Ramos (cell line): ENCODE results near the gene ETFDH.
"Not testable (repeated sequence)": the region's sequence is repeated elsewhere in the genome, so short reads cannot be mapped to it uniquely, and the experiment has no call there.

Source experiments
- in situ Hi-C: fragments of 300-500 bp; cut with MboI; formaldehyde crosslinking; loops from one replicate; pipeline ENCODE4 v1.14.3; 2022; ENCODE audit warnings: low sequenced_read_pairs; ENCODE audit not compliant: unreplicated experiment

The ETFDH gene

GRCh38 chr4:158671915-158672806 is at the start of gene ETFDH:
TSS of gene ETFDH (plus strand) at chr4:158672296. CDS start at chr4:158672457, 161 bp downstream.
- in situ Hi-C loops, result no loop called here

- in situ Hi-C loops, result no loop called here
Measured at GRCh38 chr4:158624889-158625478, 47.1 kb upstream of the ETFDH start.

- in situ Hi-C loops, result no loop called here
Measured at GRCh38 chr4:158625544-158625943, 46.6 kb upstream of the ETFDH start.

DNA sequence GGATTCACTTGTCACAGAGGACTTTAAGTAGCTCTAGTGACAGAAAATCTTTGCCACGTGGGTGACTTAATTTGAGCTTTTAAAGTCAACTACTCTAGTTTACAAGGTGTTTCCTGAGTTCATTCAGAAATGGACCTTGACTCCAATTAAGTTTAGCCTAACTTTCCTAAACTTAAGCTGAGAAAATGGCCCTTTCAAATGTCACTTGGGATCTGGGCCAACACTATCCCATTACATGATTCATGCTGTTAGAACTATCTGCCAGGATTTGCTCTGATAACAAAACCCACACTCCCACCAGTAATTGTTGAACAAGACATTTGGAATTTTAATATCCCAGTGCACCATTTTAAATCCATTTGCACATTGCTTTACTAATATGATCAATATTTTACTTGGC is 41.2 kb upstream of the ETFDH start:
- in situ Hi-C loops, result loop anchor here (10.0 kb wide), 1 partner anchor 376 kb away; no protein-coding TSS in a partner anchor

DNA sequence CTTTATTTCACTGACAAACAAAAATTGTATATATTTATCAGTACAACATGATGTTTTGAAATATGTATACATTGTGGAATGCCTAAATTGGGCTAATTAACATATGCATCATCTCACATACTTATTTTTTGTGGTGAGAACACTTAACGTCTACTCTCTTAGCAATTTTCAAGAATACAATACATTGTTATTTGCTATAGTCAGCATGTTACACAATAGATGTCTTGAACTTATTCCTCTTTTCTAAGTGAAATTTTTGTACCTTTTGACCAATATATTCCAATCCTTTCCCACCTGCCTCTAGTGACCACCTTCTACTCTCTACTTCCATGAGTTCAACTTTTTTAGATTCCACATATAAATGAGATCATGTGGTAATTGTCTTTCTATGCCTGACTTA is 35.5 kb upstream of the ETFDH start:
- in situ Hi-C loops, result loop anchor here (10.0 kb wide), 1 partner anchor 382 kb away; no protein-coding TSS in a partner anchor

DNA sequence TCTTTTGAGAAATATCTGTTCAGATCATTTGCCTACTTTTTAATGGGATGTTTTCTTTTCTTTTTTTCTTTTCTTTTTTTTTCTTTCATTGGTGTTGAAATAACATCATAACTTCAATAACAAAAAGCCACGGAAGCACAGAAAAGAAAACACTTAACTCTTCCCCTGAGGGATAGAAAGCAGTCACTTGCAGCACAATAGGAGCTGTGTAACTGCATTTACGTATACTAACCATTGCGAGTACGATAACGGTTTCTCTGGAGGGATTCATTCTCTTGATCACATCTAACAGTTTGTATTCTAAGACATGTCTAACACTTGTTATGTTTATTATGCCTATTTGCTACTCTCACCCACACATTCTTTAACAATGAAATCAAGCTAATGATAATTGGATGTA is 27.7 kb upstream of the ETFDH start:
- in situ Hi-C loops, result no loop called here

DNA sequence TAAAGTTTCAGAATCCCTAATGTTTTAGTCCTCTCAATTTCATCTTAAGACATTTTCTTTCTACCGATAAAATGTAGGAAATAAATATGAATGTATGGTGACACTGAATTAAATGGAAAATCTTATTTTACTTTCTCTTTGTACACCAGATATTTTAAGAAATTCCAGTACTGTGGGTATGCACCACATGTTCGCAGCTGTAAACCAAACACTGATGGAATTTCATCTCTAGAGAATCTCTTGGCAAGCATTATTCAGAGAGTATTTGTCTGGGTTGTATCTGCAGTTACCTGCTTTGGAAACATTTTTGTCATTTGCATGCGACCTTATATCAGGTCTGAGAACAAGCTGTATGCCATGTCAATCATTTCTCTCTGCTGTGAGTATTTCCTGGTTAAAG is 27.3 kb upstream of the ETFDH start:
- in situ Hi-C loops, result no loop called here

GRCh38 chr4:158649111-158649680 is 22.9 kb upstream of the ETFDH start:
- in situ Hi-C loops, result no loop called here

DNA sequence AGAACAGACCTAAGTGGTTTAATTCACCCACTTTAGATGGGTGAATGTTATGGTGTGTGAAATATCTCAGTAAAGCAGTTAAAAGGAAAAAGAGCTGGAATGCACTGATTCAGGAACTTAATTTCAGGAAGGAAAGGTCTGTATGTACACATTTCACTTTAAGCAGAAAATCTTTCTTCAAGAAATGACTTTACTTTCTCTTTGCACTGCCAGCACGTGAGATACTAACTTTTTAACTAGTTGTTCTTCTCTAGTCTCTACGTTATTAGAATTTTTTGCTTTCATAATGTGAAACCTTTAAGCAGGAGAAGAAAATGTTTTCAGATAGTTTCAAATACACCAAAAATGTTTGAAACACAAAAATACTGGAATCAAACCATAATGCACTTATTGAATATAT is 19.2 kb upstream of the ETFDH start:
- in situ Hi-C loops, result no loop called here

GRCh38 chr4:158656439-158656838 is 15.7 kb upstream of the ETFDH start:
- in situ Hi-C loops, result no loop called here

DNA sequence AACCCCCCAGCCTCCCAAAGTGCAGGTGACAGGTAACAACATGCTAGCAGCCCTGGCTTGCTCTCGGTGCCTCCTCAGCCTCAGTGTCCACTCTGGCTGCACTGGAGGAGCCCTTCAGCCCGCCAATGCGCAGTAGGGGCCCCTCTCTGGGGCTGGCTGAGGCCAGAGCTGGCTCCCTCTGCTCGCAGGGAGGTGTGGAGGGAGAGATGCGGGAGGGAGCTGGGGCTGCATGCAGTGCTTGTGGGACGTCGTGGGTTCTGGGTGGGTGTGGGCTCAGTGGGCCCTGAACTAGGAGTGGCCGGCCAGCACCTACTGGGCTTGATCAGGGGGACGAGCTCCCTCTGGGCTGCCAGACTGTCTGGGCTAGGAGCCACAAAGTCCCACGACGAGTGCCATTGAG is 14.8 kb upstream of the ETFDH start:
- in situ Hi-C loops, result no loop called here

- in situ Hi-C loops, result not testable (repeated sequence)
Measured at GRCh38 chr4:158663255-158663654, 8.8 kb upstream of the ETFDH start.

- in situ Hi-C loops, result not testable (repeated sequence)
Measured at GRCh38 chr4:158663707-158664625, 8.1 kb upstream of the ETFDH start.

DNA sequence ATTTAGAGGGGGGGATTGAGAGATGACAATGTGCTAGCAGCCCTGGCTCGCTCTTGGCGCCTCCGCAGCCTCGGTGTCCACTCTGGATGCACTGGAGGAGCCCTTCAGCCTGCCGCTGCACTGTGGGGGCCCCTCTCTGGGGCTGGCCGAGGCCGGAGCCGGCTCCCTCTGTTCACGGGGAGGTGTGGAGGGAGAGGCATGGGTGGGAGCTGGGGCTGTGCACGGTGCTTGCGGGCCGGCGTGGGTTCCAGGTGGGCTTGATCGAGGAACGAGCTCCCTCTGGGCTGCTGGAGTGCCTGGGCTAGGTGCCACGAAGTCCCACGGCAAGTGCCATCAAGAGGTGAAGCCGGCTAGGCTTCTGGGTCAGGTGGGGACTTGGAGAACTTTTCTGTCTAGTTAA is 7.3 kb upstream of the ETFDH start:
- in situ Hi-C loops, result no loop called here

GRCh38 chr4:158666892-158667291 is 5.2 kb upstream of the ETFDH start:
- in situ Hi-C loops, result no loop called here

DNA sequence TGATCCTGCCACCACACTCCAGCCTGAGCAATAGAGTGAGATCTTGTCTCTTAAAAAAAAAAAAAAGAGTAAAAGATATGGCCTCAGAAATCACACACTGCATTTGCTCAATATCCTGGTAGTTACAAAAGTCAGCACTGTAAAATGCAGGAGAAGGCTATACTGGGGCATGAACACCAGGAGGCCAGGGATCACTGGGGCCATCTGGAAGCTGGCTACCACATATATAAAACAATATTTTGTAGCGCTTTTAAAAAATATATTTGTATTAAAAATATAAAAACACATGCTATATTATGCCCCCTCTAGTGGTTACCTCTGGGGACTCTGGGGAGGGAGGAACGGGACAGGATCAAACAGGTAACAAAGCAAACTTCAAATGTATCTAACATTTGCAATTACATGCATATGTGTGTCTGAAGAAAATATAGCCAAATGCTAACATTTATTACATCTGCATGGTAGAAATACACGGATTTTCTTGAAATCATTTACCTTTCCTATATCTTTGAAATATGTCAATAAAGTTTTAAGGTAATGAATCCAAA is 4.4 kb upstream of the ETFDH start:
- in situ Hi-C loops, result no loop called here

GRCh38 chr4:158669310-158669709 is 2.8 kb upstream of the ETFDH start:
- in situ Hi-C loops, result no loop called here

DNA sequence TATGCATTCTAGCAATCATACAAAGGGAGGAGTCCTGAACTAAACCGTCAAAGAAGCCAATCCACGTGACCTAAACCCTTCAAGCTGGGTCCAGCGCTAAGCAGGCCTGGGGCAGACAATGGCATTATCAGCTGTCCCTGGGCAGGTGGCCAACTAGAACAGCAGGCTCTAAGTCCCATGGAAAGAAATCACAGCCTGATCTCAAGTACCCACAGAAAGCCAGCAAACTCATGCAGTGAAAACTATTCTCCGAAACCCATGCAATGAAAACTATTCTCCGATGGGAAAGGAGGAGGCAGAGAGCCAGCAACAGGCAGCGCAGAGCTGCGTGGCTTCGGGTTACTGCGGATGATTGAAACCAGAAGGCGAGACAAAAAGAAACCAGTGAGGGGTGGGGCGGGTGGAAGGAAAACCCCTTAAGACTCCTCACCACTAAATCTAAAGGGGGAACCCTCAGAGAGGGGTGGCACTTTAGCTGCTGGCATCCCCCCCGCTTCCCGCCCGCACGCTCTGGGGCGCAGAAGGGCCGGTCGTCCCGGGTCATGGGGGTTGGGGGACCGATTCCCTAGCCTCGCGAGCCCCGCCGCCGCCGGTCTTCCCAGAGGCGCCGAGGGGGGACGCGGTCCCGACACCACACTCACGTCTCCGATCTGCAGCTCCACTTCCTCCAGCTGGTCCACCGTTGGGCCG is 976 bp upstream of the ETFDH start:
- in situ Hi-C loops, result no loop called here

DNA sequence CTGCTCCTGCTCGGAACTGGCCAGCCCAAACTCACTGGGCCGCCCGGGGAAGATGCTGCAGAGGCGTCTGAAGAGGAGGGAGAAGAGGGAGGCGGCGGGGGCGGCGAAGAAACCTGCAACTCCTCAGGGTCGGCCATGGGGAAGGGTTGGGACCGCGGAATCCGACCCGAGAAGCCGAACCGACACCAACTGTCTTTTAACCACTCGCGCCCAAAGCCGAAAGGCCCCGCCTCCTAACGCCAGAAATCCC is 506 bp upstream of the ETFDH start, which contains the start of gene C4orf46:
Gene C4orf46 (minus strand): TSS at position 223 of the 250 bp plus-strand sequence. CDS start 86 bp downstream, at position 137.
- in situ Hi-C loops, result no loop called here

- in situ Hi-C loops, result no loop called here
Measured at GRCh38 chr4:158673633-158674032, 1.5 kb downstream of the ETFDH start.
